ENCODE results near the gene PSMD10.

- TF ChIP-seq CTCF (IDR thresholded peaks at IDR 0.05) (no peak), POLR2A (IDR thresholded peaks at IDR 0.05) (no peak)
Measured at GRCh38 chrX:108114541-108114940, 23.2 kb upstream of the PSMD10 start.

All from adrenal gland (tissue), 5 donors.